GM19455 (cell line): Measurements from ENCODE around the gene RCVRN.

Experiments used
- ATAC-seq: cut with Tn5 transposase; IDR thresholded peaks from one replicate; pipeline ENCODE4 v1.9.1; 2021; ENCODE audit not compliant: unreplicated experiment

Gene RCVRN

GRCh38 chr17:9899280-9900043 lies 5.6 kb downstream of the RCVRN start:
- no peak for ATAC-seq

GRCh38 chr17:9898812-9899211 lies 6.3 kb downstream of the RCVRN start:
- no peak for ATAC-seq

GRCh38 chr17:9897372-9897968 lies 7.6 kb downstream of the RCVRN start:
- no peak for ATAC-seq

GRCh38 chr17:9895923-9896322 lies 9.1 kb downstream of the RCVRN start:
- ATAC-seq = no peak

GRCh38 chr17:9894231-9894630 lies 10.8 kb downstream of the RCVRN start:
- ATAC-seq = no peak

GRCh38 chr17:9893411-9894012 lies 11.6 kb downstream of the RCVRN start:
- no peak for ATAC-seq

- no peak for ATAC-seq
These were observed 14.9 kb downstream of the RCVRN start for GRCh38 chr17:9890124-9890523.

GRCh38 chr17:9887508-9887907 lies 17.6 kb downstream of the RCVRN start:
- no peak for ATAC-seq

GRCh38 chr17:9886141-9886930 lies 18.7 kb downstream of the RCVRN start:
- no peak for ATAC-seq

GRCh38 chr17:9883451-9883850 lies 21.6 kb downstream of the RCVRN start:
- no peak for ATAC-seq

- ATAC-seq = no peak
These were observed 24.5 kb downstream of the RCVRN start for GRCh38 chr17:9880582-9880999.

- no peak for ATAC-seq
These were observed 26.1 kb downstream of the RCVRN start for GRCh38 chr17:9878786-9879525.

- no peak for ATAC-seq
These were observed 26.7 kb downstream of the RCVRN start for GRCh38 chr17:9878356-9878755.

GRCh38 chr17:9875441-9875840 lies 29.6 kb downstream of the RCVRN start:
- no peak for ATAC-seq

- no peak for ATAC-seq
These were observed 30.3 kb downstream of the RCVRN start for GRCh38 chr17:9874722-9875121.

- ATAC-seq = no peak
These were observed 32.2 kb downstream of the RCVRN start for GRCh38 chr17:9872852-9873251.

GRCh38 chr17:9868552-9868951 lies 36.5 kb downstream of the RCVRN start:
- no peak for ATAC-seq

GRCh38 chr17:9865586-9865985 lies 39.5 kb downstream of the RCVRN start:
- no peak for ATAC-seq

- ATAC-seq = no peak
These were observed 42.1 kb downstream of the RCVRN start for GRCh38 chr17:9862949-9863348.

GRCh38 chr17:9862220-9862619 lies 42.9 kb downstream of the RCVRN start:
- no peak for ATAC-seq

GRCh38 chr17:9860851-9861250 lies 44.2 kb downstream of the RCVRN start:
- ATAC-seq = no peak
